Upper lobe of right lung (tissue), 1 donor: ENCODE results near the gene FHL1. TPM values are rescaled to one million over a fixed set of nuclear protein-coding genes. Genes with fewer than 3 reads are reported as not detected.
"Not testable (repeated sequence)": the region's sequence is repeated elsewhere in the genome, so short reads cannot be mapped to it uniquely, and the experiment has no call there.

Experiments used
- ATAC-seq: fragments of 200-7000 bp; cut with Tn5 transposase; one replicate; pipeline ENCODE4 v1.9.1; 2020; ENCODE audit warnings: mild to moderate bottlenecking, moderate library complexity
- DNase-seq: peaks from one replicate; pipeline ENCODE4 v3.0.0-alpha.2; 2020
- H3K27ac ChIP-seq: fragments of 200-600 bp; one replicate; pipeline ENCODE4 v1.8.0; 2022
- H3K27me3 ChIP-seq: fragments of 200-600 bp; one replicate; pipeline ENCODE4 v1.8.0; 2022; ENCODE audit warnings: mild to moderate bottlenecking
- H3K36me3 ChIP-seq: fragments of 200-600 bp; one replicate; pipeline ENCODE4 v1.8.0; 2022
- H3K4me1 ChIP-seq: fragments of 200-600 bp; one replicate; pipeline ENCODE4 v1.8.0; 2022
- H3K4me3 ChIP-seq: fragments of 200-600 bp; one replicate; pipeline ENCODE4 v1.8.0; 2022; ENCODE audit warnings: mild to moderate bottlenecking
- H3K9me3 ChIP-seq: fragments of 200-600 bp; one replicate; pipeline ENCODE4 v1.8.0; 2022
- CTCF ChIP-seq: fragments of 200-600 bp; IDR thresholded peaks from one replicate; pipeline ENCODE4 v1.8.0; 2022; ENCODE audit warnings: antibody characterized with exemption
- intact Hi-C: fragments of 100-400 bp; cut with DNase I; formaldehyde crosslinking; loops from one replicate; pipeline ENCODE4 v1.11.0; 2022
- total RNA-seq: library from RNA; stranded (reverse); fragmentation: NEBNext Ultra II Directional; extraction: Animal tissue kit (Norgen Biotek cat#: 25700); gene quantifications from one replicate; pipeline ENCODE4 v1.2.1, GENCODE V29; 2021
- donor health status: DM: no; HTN: yes; CAD: no; lungs with severe emphysema.

Gene FHL1
- total RNA-seq, 1 donor from 2014 or later, result 328 TPM

GRCh38 chrX:136227948-136228838 is 80.9 kb downstream of the FHL1 start:
- ATAC-seq, result no peak
- intact Hi-C loops, result no loop called here

GRCh38 chrX:136228839-136229207 is 81.5 kb downstream of the FHL1 start:
- no peak for DNase-seq
- H3K27ac ChIP-seq, result no peak overlapping the region
- no peaks in the 10 kb centered on the region for H3K4me1 ChIP-seq
- intact Hi-C loops, result no loop called here
- no peaks in the 10 kb centered on the region for H3K27me3 ChIP-seq
- ATAC-seq, result no peak
- TF ChIP-seq CTCF, result no peak
- no peak overlapping the region for H3K4me3 ChIP-seq
- no peaks in the 10 kb centered on the region for H3K9me3 ChIP-seq
- H3K36me3 ChIP-seq, result no peaks in the 10 kb centered on the region

More at GRCh38 chrX:136227948-136228838, 80.9 kb downstream of the FHL1 start:
- Histone ChIP-seq H3K4me3 (no peak overlapping the region), H3K9me3 (no peaks in the 10 kb centered on the region), H3K36me3 (no peaks in the 10 kb centered on the region), H3K27ac (no peak overlapping the region), H3K27me3 (no peaks in the 10 kb centered on the region), H3K4me1 (no peaks in the 10 kb centered on the region)
- no peak for TF ChIP-seq CTCF
- DNase-seq, result no peak

GRCh38 chrX:136237074-136237473 is 89.7 kb downstream of the FHL1 start:
- Histone ChIP-seq H3K27me3 (no peaks in the 10 kb centered on the region), H3K4me1 (no peaks in the 10 kb centered on the region), H3K36me3 (peaks cover 5% of the 10 kb centered on the region), H3K27ac (no peak overlapping the region), H3K4me3 (no peak overlapping the region), H3K9me3 (no peaks in the 10 kb centered on the region)
- TF ChIP-seq CTCF, result no peak
- intact Hi-C loops, result no loop called here
- no peak for ATAC-seq
- no peak for DNase-seq

- not testable (repeated sequence) for ATAC-seq
These were observed 90.5 kb downstream of the FHL1 start for GRCh38 chrX:136237849-136238248.

GRCh38 chrX:136246201-136246600 is 98.9 kb downstream of the FHL1 start:
- no peak for TF ChIP-seq CTCF
- no peak for ATAC-seq

More at GRCh38 chrX:136237849-136238248, 90.5 kb downstream of the FHL1 start:
- H3K4me1 ChIP-seq, H3K9me3 ChIP-seq, H3K27me3 ChIP-seq, DNase-seq, intact Hi-C loops, H3K27ac ChIP-seq, H3K4me3 ChIP-seq, H3K36me3 ChIP-seq: not testable (repeated sequence)

GRCh38 chrX:136250191-136251040 is 103.1 kb downstream of the FHL1 start:
- Histone ChIP-seq H3K4me3 (peak overlapping the region; percentile 66), H3K27me3 (no peaks in the 10 kb centered on the region), H3K4me1 (no peaks in the 10 kb centered on the region), H3K27ac (peak overlapping the region; percentile 73), H3K9me3 (no peaks in the 10 kb centered on the region), H3K36me3 (no peaks in the 10 kb centered on the region)
- TF ChIP-seq CTCF, result no peak
- intact Hi-C loops, result no loop called here
- peak; percentile 49 for ATAC-seq
- DNase-seq, result no peak

More at GRCh38 chrX:136246201-136246600, 98.9 kb downstream of the FHL1 start:
- Histone ChIP-seq H3K4me3 (no peak overlapping the region), H3K27ac (no peak overlapping the region), H3K36me3 (peaks cover 7% of the 10 kb centered on the region), H3K9me3 (no peaks in the 10 kb centered on the region), H3K27me3 (no peaks in the 10 kb centered on the region), H3K4me1 (no peaks in the 10 kb centered on the region)
- DNase-seq, result no peak
- intact Hi-C loops, result no loop called here
